Neutrophil (primary cell): Measurements from ENCODE around the gene PTPN7.

Source experiments
- H3K27ac ChIP-seq: fragments of 200-600 bp; sonication (generic); 2 replicates; pipeline ENCODE4 v1.5.1; 2016; ENCODE audit warnings: mild to moderate bottlenecking, moderate library complexity
- H3K27me3 ChIP-seq: fragments of 200-600 bp; sonication (generic); 2 replicates; pipeline ENCODE4 v1.6.0; 2016; ENCODE audit warnings: mild to moderate bottlenecking
- H3K36me3 ChIP-seq: fragments of 200-600 bp; sonication (generic); 2 replicates; pipeline ENCODE4 v1.5.1; 2017
- H3K4me1 ChIP-seq, 2 experiments: fragments of 200-600 bp in 1 of 2; sonication (generic) in 1 of 2; 1 replicate in 1 of 2; 2 replicates in 1 of 2; pipeline versions ENCODE4 v1.5.1 to v1.6.1; 2013 to 2016; ENCODE audit warnings: low read depth in 1 of 2, low read length in 1 of 2, mild to moderate bottlenecking in 1 of 2, moderate library complexity in 1 of 2; ENCODE audit not compliant: control insufficient read depth in 1 of 2, insufficient read depth in 1 of 2
- H3K4me3 ChIP-seq, 2 experiments: fragments of 200-600 bp in 1 of 2; sonication (generic) in 1 of 2; 1 replicate in 1 of 2; 2 replicates in 1 of 2; pipeline ENCODE4 v1.5.1; 2013 to 2016; ENCODE audit warnings: low read depth in 1 of 2, low read length in 1 of 2, mild to moderate bottlenecking in 1 of 2, moderate library complexity in 1 of 2
- H3K9me3 ChIP-seq: fragments of 200-600 bp; sonication (generic); 2 replicates; pipeline ENCODE4 v1.5.1; 2016
- CTCF ChIP-seq: fragments of 200-600 bp; sonication (generic); IDR thresholded peaks from 2 replicates; pipeline ENCODE4 v1.5.1; 2016; ENCODE audit warnings: antibody characterized with exemption

PTPN7 gene

GRCh38 chr1:202107321-202107761 is 53.1 kb downstream of the PTPN7 start:
- Histone ChIP-seq H3K27me3 (no peaks in the 10 kb centered on the region), H3K27ac (no peak overlapping the region), H3K9me3 (no peaks in the 10 kb centered on the region), H3K36me3 (no peaks in the 10 kb centered on the region), H3K4me1 (no peaks in the 10 kb centered on the region), H3K4me3 (no peak overlapping the region)
- TF ChIP-seq CTCF = no peak

GRCh38 chr1:202106340-202107254 is 53.8 kb downstream of the PTPN7 start:
- no peak for TF ChIP-seq CTCF
- no peak overlapping the region for H3K4me3 ChIP-seq
- no peaks in the 10 kb centered on the region for H3K27me3 ChIP-seq
- H3K36me3 ChIP-seq = no peaks in the 10 kb centered on the region
- H3K27ac ChIP-seq = no peak overlapping the region
- no peaks in the 10 kb centered on the region for H3K4me1 ChIP-seq
- no peaks in the 10 kb centered on the region for H3K9me3 ChIP-seq

GRCh38 chr1:202105571-202106339 is 54.6 kb downstream of the PTPN7 start:
- no peaks in the 10 kb centered on the region for H3K36me3 ChIP-seq
- H3K27ac ChIP-seq = no peak overlapping the region
- no peaks in the 10 kb centered on the region for H3K4me1 ChIP-seq
- no peak overlapping the region for H3K4me3 ChIP-seq
- no peaks in the 10 kb centered on the region for H3K27me3 ChIP-seq
- H3K9me3 ChIP-seq = no peaks in the 10 kb centered on the region
- TF ChIP-seq CTCF = no peak

- H3K36me3 ChIP-seq = no peaks in the 10 kb centered on the region
- no peaks in the 10 kb centered on the region for H3K27me3 ChIP-seq
- H3K4me3 ChIP-seq = no peak overlapping the region
- TF ChIP-seq CTCF = no peak
- H3K9me3 ChIP-seq = no peaks in the 10 kb centered on the region
- no peaks in the 10 kb centered on the region for H3K4me1 ChIP-seq
- H3K27ac ChIP-seq = no peak overlapping the region
Measured at GRCh38 chr1:202104073-202104472, 56.3 kb downstream of the PTPN7 start.

- Histone ChIP-seq H3K36me3 (no peaks in the 10 kb centered on the region), H3K9me3 (no peaks in the 10 kb centered on the region), H3K27me3 (no peaks in the 10 kb centered on the region), H3K27ac (no peak overlapping the region), H3K4me1 (no peaks in the 10 kb centered on the region), H3K4me3 (no peak overlapping the region)
- TF ChIP-seq CTCF = no peak
Measured at GRCh38 chr1:202101184-202101583, 59.2 kb downstream of the PTPN7 start.
